ENCODE results near the gene DHRS3.

GRCh38 chr1:12595757-12596006, 22.3 kb downstream of the DHRS3 start:
- no peak for TF ChIP-seq EZH2 (IDR thresholded peaks at IDR 0.05)
- TF ChIP-seq POLR2AphosphoS5 (IDR thresholded peaks at IDR 0.05; ENCODE audit: borderline replicate concordance, low read depth, low read length), result no peak

Data from SK-N-MC (cell line).